HG02798 (cell line): Measurements from ENCODE around the gene C1QTNF2.
A peak's percentile ranks its signal among the peaks of the same experiment; 100 is the strongest.
"Not testable (repeated sequence)": the region's sequence is repeated elsewhere in the genome, so short reads cannot be mapped to it uniquely, and the experiment has no call there.

ENCODE experiments used
- ATAC-seq: cut with Tn5 transposase; IDR thresholded peaks from one replicate; pipeline ENCODE4 v1.9.1; 2021; ENCODE audit warnings: mild to moderate bottlenecking; ENCODE audit not compliant: unreplicated experiment, poor library complexity

The C1QTNF2 gene

DNA sequence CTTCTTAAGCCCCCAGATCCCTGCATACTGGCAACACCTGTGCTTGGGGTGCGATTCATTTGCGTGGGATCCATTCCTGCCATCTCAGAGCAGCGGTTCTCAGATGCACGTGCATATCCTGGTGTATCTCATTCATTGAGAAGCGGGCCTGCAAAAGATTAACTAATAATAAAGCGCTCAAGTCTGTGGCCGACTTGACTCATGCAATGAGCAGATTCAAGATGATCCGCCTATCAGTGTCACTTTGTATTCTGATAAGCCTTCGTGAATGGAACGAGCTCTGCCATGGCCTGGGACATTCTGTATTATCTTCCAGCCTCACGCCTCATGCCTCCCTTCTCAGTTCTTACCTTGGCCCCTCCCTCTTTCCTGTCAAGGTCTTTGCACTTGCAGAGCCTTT is 22.3 kb downstream of the C1QTNF2 start:
- ATAC-seq: no peak

DNA sequence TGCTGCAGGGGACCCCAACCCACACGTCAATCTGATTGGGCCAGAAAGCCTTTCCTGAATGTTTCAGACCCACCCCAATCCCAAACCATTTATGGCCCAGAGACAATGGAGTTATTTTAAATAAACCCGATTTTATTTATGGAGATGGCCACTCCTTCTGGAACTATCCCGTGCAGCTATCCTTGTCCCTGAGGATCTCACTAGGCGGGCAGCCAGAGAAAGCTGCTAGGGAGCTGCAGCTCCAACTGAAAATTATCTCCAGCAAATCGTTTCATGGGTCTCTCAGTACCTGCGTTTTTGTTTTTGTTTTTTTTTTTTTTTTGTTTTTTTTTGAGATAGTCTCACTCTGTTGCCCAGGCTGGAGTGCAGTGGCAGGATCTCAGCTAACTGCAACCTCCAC is 23.0 kb downstream of the C1QTNF2 start:
- no peak for ATAC-seq

DNA sequence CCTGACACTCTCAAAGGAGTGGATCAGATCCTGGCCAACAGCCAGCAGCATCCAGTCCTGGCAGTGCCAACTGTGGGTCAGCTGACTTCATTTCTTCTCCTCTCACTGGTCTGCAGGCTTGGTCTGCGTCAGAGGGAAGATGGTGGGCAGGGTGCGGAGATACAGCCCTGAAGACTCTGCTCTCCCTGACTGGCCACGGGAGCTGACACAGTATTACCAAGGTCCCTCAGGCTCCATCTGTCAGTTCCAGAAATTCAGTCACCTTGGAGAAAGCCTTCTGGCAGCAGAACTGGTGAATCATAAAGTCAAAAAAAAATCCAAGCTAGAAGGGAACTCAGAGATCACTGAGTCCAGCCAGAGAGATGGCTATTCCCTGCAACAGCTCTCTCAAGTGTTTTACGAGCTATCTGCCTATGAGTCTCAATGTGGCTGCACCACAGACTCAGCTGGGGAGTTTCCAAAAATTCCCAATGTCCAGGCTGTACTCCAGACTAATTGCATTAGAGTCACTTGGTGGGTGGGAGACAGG is 27.9 kb downstream of the C1QTNF2 start:
- ATAC-seq: no peak

DNA sequence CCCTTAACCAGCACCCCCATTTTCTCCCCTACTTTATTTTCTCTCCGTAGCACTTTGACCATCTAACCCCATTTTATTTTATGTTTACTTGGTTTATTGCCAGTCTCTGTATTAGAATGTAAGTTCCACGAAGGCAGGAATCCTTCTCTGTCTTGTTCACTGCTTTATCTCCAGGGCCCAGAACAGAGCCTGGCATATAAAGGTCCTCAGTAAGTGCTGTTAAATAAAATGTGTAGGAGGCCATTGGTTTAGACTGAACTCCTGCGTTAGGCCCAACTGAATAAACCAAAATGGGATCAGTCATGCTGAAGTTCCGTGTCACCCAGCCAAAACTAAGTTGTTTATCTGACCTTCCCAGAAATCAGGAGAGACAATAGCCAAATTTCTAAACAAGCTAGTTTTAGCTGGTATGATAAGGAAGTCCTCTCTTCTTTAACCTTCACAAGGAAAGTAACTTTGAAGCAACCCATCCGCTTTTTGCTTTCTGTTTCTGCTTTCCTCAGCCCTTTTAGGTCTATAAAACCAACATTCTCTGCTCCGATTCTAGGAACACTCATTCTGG is 29.0 kb downstream of the C1QTNF2 start:
- ATAC-seq: no peak

DNA sequence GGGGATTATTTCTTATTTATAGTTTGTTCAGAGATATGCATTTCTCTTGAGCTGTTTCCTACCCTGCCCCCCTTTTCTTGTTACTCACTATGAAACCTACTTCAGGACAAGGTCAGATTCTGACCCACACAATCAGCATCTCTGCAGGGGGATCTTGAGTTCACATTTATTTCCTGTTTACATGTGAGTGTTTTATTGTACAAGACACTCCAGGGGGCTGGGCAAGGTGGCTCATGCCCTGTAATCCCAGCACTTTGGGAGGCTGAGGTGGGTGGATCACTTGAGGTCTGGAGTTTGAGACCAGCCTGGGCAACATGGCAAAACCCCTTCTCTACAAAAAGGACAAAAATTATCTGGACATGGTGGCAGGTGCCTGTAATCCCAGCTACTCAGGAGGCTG is 29.9 kb downstream of the C1QTNF2 start:
- not testable (repeated sequence) for ATAC-seq

DNA sequence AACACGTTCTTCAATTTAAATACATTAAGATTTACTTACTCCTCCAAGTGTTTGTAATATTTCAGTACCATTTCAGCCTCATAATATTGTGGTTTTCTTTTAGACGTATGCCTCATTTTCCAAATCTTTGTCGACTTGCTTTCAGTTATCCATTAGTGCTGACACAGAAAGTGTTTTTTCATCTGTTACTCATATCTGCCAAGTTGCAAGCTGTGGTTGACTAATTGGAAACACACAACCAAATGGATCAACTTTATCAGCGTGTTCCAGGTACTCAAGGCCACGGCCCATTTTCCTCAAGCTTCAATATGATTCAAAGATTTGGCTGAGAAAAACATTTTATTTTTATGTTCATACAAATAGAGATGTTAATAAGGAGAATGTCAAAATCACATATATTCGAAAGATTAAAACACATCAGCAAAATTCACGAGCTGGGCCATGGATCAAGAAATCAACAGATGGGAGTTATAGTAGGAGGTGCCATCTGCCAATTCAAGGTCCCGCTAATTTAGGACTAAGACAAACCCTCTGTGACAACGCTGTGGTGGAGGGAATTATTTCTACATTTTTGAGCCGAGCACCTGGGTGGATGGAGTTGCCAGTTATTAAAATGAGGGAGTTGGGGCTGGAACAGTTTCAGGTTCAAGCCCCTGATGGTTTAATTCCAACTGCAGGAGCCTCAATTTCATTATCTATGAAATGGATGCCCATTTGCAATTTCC is 30.9 kb downstream of the C1QTNF2 start:
- no peak for ATAC-seq

DNA sequence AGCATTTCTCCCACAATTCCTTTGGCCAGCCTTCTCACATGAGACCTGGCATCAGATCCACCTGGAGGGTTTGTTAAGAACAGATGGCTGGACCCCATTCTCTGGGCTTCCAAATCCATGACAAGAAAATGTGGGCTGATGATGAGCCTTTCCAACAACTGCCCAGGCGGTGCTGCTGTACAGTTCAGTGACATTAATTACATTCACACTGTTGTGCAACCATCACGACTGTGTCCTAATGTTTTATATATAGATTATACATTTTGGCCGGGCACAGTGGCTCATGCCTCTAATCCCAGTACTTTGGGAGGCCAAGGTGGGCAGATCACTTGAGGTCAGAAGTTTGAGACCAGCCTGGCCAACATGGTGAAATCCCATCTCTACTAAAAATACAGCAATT is 35.7 kb downstream of the C1QTNF2 start:
- ATAC-seq: not testable (repeated sequence)

DNA sequence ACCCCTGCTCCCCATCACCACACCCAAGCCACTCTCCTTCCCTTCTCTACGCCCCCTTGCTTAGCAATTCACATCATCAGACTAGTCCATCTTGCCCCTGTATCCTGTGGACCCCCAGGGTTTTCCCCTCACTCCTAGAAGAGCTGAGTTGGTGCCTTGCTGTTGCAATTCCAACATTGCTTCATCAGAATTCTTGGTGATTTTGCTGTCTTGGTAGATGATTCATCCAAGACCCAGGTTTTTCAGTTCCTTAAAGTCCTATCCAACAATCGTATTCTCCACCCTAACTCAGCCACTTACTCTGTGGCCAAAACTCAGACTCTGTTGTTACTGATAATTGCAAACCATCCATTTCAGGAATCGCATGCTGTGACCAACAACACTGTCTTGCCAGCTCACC is 36.7 kb downstream of the C1QTNF2 start:
- ATAC-seq: no peak

DNA sequence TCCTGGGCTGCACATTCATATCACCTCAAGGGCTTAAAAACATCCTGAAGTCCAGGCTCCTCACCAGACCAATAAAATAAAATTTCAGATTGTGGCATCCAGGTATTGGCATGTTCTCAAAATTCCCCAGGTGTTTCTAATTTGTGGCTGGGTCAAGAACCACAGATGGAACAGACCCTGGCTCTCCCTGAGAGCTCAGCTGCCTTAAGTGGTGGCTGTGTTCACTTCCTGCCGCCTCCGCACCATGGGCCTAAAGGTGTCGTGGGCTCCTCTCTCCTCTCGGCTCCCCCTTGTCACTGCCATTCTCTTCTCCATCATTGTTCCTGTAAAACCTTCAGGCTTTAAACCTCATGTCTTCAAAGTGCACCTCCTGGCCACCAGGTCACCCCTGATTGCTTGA is 40.2 kb downstream of the C1QTNF2 start:
- ATAC-seq: no peak

DNA sequence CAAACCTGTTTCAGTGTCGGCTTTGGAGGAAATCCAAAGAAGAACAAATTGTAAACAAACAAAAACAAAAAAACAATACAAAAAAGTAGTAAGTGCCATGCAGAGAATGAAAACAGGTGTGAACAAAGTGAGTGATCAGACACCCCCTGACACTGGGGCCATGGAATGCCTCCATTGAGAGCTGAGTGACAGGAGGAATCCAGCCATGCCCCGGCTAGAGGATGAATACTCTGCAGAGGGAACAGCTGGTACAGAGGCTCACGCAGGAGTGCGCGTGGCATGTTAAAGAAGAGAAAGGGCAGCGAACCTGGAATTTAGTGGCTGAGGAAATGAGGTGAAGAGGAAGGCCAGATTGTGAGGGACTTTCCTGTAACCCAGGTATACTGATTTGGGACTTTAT is 42.6 kb downstream of the C1QTNF2 start:
- ATAC-seq: no peak

DNA sequence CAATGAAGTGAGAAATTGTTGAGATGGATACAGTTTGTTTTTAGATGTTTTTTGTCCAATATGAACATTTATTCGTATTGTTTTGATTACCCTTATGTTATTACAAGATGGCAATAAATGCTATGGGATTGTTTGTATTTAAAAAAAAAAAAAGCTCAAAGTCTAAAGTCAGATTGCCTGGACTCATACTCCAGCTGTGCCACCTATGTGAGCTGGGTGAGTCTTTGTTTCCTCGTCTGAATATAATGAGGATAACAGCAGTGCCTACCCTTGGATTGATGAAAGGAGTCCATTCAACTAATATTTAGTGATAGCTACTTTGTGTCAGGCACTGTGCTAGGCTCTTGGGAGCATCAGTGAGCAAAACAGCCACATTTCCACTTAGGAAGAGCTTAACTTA is 43.4 kb downstream of the C1QTNF2 start:
- no peak for ATAC-seq

DNA sequence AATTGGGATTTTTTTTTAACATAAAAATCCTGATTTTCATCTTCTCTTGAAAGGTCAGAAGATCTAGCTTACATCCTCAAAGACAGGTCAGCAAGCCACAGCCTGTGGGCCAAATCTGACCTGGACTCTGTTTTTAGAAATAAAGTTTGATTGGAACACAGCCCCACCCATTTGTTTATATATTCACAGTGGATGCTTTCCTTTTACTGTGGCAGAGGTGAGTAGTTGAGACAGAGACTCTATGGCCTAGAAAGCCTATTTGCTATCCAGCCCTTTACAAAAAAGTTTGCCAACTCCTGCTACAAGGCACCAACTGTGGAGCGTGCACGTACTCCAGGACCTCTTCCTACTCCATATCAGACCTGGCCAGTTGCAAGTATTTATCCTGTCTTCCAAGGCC is 44.7 kb downstream of the C1QTNF2 start:
- no peak for ATAC-seq

DNA sequence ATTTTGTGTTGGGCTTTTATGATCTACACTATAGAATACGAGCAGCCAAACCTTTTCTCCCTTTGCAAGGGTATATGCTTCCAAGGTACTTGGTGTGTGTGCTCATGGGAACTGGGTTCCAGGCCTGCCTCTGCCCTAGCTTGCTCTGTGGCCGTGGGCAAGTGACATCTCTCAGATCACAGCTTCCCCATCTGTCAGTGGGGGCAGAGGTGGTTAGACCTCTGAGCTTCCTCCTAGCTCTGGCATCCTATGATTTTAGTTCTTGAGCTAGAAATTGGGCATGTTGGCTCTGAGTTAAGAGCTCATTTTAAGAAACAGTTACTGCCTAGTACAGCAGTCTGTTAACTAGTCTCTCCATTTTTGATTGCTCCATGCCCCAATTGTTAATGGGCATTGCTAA is 45.5 kb downstream of the C1QTNF2 start:
- no peak for ATAC-seq

DNA sequence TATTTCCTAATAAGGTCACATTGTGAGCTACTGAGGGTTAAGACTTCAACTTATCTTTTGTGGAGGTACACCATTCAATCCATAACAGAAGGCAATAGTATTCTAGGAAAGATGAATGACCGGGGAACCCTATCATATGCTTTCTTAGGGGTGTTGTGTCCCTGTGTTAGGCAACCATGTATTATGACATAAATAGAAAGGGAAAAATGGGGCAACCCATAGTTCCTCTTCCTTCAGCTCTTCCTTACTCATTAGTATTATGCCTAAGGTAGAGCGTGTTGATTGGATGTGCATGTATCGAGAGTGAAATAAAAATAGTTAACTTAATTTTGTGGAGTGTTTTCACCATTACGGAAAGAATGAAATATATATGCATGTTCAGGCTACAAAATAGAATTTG is 52.0 kb downstream of the C1QTNF2 start:
- no peak for ATAC-seq

DNA sequence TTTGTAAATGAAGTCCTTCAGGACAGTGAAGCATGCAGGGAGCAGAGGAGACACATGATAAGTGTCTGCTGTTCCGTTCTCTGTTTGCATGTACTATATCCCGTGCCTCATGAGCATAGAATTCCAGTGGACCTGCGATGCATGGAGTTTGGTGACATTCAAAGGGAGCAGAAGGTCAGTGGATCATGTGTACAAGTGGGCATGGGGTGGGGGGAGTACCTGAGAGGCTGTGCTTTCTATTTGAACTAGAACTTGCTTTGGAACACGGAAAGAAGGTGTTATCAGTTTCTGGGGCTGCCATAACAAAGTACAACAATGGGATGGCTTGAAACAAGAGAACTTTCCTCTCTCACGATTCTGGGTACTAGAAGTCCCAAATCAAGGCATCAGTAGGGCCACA is 53.0 kb downstream of the C1QTNF2 start:
- no peak for ATAC-seq

DNA sequence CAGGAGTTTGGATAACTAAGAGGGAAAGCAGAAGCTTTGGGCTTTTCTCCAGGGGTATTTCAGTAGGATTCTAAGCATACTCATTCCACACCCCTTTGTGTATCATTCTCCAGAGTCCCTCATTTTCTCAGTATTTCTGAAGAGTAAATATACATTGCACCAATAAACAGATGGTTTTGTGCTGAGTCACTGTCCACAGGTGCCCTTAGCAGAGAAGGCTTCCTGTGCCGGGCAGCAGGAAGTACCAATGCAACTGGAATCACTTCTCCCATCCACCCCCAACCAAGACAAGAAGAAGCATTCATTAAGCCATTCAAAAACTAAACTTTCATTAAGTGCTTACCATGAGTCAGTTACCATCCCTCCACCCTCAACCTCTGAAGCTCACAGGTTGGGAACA is 54.5 kb downstream of the C1QTNF2 start:
- ATAC-seq: no peak

DNA sequence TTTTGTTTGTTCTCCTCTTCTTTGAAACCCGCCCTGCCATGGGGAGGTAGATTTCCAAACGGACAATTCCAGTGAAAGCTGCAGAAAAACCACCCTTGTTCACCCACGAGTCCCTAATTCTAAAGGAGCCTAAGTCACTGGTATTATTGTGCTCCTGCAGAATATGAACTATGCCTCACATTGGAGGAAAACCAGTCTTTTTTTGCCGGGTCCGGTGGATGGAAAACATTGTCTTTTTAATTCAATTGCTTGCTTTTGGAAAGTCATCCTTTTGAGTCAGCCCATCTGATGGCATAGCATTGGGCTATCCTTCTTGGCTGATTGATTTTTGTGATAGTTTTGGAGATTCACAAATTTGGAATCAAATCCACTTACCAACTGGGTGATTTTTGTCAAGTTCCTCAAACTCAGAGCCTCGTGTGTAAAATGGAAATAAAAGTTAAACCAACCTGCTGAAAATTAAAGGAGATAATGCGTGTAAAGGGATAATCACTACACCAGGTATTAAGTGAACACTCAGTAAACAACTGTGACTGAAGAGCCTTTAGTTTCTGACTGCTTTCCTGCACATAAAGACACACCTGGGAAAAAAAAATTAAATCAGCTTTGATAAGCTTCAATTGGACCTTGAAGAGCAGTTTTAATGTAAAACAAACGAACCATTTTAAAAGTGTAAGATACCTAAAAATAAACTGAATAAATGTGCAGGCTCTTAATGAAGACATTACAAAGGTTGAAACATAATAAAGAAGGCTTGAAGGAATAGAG is 57.3 kb downstream of the C1QTNF2 start:
- no peak for ATAC-seq

DNA sequence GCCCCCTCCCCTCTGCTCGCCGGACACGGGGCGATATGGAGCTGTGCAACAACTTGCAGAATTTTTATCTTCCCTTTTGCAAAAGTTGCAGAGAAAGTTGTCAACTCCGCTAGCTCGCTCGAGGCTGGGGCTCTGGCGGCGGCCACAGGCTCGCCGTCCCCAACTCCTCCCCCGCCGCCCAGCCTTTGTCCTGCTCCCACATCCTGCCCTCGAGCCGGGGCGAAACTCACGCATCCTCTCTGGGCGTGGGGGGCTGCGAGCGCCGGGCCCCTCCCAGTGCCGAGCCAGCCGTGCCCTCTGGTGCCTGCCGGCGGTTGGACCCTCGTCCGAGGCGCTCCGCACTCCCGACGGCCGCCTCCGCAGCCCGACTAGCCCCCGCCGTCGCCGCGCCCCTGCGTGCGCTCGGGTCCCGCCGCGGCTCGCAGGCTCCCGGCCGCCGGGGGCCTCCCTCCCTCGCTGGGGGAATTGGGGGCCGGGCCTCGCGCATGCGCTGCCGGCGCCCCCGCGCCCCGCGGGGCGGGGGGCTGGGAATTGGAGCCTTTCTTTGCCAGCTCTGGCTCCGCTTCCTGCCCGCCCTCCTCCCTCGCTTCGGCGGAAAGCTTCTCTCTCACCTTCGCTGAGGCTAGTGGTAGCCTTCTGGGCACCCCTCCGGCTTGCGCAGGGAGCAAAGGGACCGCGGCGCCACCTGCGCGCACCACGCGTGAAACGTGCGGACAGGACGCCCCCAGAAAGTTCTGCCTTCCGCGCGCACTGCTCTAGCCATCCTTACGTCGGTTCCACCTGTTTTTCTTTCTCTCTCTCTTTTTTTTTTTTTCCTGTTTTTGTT is 58.1 kb downstream of the C1QTNF2 start, which contains the start of gene CCNJL:
CCNJL (minus strand) TSS at position 431 of the 826 bp plus-strand sequence. CDS start 641 bp downstream, outside the sequence.
- peak; percentile 48 for ATAC-seq

DNA sequence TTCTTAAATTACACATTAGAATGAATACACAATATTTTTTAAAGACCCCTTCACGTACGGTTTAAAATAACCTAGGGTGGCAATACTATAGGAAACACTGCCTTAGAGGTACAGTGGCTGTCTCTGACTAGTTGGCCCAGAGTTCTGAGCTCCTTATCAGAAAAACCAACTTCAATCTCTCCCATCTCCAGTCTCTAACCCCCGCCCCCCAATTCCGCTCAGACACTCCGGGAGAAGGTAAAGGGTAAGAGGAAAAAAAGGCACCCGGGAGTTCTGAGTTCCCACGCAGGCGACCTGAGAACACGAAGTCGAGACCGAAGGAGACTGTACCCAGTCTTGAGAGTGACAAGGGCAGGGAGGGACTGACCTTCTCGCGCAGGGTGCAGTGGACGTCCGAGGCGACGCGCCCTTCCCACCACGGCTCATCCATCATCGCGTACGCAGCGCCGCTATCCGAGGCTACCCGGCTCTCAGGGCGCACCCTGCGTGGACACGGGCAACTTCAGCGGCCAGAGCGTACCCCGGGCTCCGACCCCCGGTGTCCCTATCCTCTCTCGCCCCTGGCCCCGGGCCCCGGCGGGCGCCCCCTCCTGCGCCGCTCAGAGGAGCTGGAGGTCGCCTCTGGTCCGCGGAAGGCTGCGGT is 58.8 kb downstream of the C1QTNF2 start:
- no peak for ATAC-seq
